HCT116 (cell line): ENCODE measurements around the gene CYP3A7. TPM values are rescaled to one million over a fixed set of nuclear protein-coding genes. Genes with fewer than 3 reads are reported as not detected.
A peak's percentile ranks its signal among the peaks of the same experiment; 100 is the strongest.

Experiments
- ATAC-seq: fragments of 200-7000 bp; cut with Tn5 transposase; 2 replicates; pipeline ENCODE4 v1.9.1; 2020; ENCODE audit warnings: mild to moderate bottlenecking, moderate library complexity
- BruUV-seq: library from RNA; stranded (reverse); fragments of 400-500 nt; replicated peaks from 2 replicates; lab custom pipeline; 2021; lab: Mats Ljungman, UMichigan
- CTCF ChIA-PET: fragments of 300-600 bp; sonication (Branson Sonifier 250); formaldehyde crosslinking; loops from one replicate; lab custom pipeline; 2021; ENCODE audit warnings: antibody characterized with exemption; lab: Charles Lee
- POLR2A ChIA-PET: fragments of 300-600, 350-600 bp; sonication (Branson Sonifier 250); formaldehyde crosslinking; loops from one replicate; lab custom pipeline; 2021; ENCODE audit warnings: antibody characterized with exemption; lab: Charles Lee
- RAD21 ChIA-PET, 2 experiments: fragments of 300-600 bp; sonication (Branson Sonifier 250); formaldehyde crosslinking; loops; one replicate each; lab custom pipeline; 2023; ENCODE audit warnings: low total read pairs in 2 of 2; ENCODE audit not compliant: uncharacterized antibody in 2 of 2, unreplicated experiment in 2 of 2, low non-redundant PET in 1 of 2; lab: Charles Lee
- DNase-seq: peaks from one replicate; pipeline ENCODE4 v3.0.0-alpha.2; 2010; ENCODE audit warnings: low read depth, low spot score
- H2AFZ ChIP-seq: fragments of 200-600 bp; shearing (Covaris generic), sonication (generic); 2 replicates; pipeline ENCODE4 v1.6.1; 2017; ENCODE audit warnings: low read depth, mixed run types, mixed read lengths, antibody characterized with exemption, low read length; ENCODE audit not compliant: poor library complexity, severe bottlenecking
- H3K27ac ChIP-seq: 2 replicates; pipeline ENCODE4 v1.5.1; 2012; ENCODE audit warnings: low read depth, low read length
- H3K27me3 ChIP-seq: fragments of 200-600 bp; sonication (generic); 2 replicates; pipeline ENCODE4 v1.6.1; 2016; ENCODE audit warnings: mixed run types, low read length, mixed read lengths; ENCODE audit not compliant: insufficient read depth
- H3K36me3 ChIP-seq, 2 experiments: fragments of 200-500 bp in 1 of 2; fragments of 200-600 bp in 1 of 2; sonication (Bioruptor generic) in 1 of 2; sonication (generic) in 1 of 2; 2 replicates each; pipeline versions ENCODE4 v1.5.1 to v1.6.1; 2014 to 2016; ENCODE audit warnings: low read length in 2 of 2, inconsistent platforms in 1 of 2, mixed read lengths in 1 of 2, mixed run types in 1 of 2; ENCODE audit not compliant: insufficient read depth in 2 of 2, control insufficient read depth in 1 of 2
- H3K4me1 ChIP-seq, 2 experiments: fragments of 200-600 bp in 1 of 2; sonication (generic) in 1 of 2; 2 replicates each; pipeline versions ENCODE4 v1.5.1 to v1.6.1; 2012 to 2017; ENCODE audit warnings: low read length in 2 of 2, inconsistent platforms in 1 of 2, mild to moderate bottlenecking in 1 of 2, mixed read lengths in 1 of 2, mixed run types in 1 of 2, moderate library complexity in 1 of 2; ENCODE audit not compliant: insufficient read depth in 2 of 2, control insufficient read depth in 1 of 2
- H3K4me2 ChIP-seq: fragments of 200-600 bp; sonication (generic); 2 replicates; pipeline ENCODE4 v1.6.1; 2017; ENCODE audit warnings: mixed run types, low read length, mixed read lengths
- H3K4me3 ChIP-seq, 2 experiments: fragments of 200-600 bp in 1 of 2; sonication (generic) in 1 of 2; replicated peaks in 1 of 2; 2 replicates each; pipeline ENCODE4 v1.5.1; 2011 to 2016; ENCODE audit warnings: low read length in 2 of 2, control low read depth in 1 of 2, low read depth in 1 of 2, mild to moderate bottlenecking in 1 of 2, mixed read lengths in 1 of 2, mixed run types in 1 of 2
- H3K79me2 ChIP-seq: fragments of 200-600 bp; sonication (generic); 2 replicates; pipeline ENCODE4 v1.6.1; 2017; ENCODE audit warnings: mild to moderate bottlenecking, mixed run types, low read length, moderate library complexity, mixed read lengths; ENCODE audit not compliant: insufficient read depth
- H3K9ac ChIP-seq: fragments of 200-600 bp; sonication (generic); 2 replicates; pipeline ENCODE4 v1.6.1; 2016; ENCODE audit warnings: low read length, mixed read lengths
- H3K9me2 ChIP-seq: fragments of 200-600 bp; sonication (generic), shearing (Covaris generic); 2 replicates; pipeline ENCODE4 v1.6.1; 2017; ENCODE audit warnings: mixed run types, mild to moderate bottlenecking, moderate library complexity; ENCODE audit not compliant: insufficient read depth
- H3K9me3 ChIP-seq, 2 experiments: fragments of 200-500 bp in 1 of 2; fragments of 200-600 bp in 1 of 2; sonication (Bioruptor generic) in 1 of 2; sonication (generic) in 1 of 2; 2 replicates each; pipeline ENCODE4 v1.6.1; 2014 to 2017; ENCODE audit warnings: low read length in 2 of 2, mixed read lengths in 2 of 2, inconsistent platforms in 1 of 2, low read depth in 1 of 2, mild to moderate bottlenecking in 1 of 2, mixed run types in 1 of 2, moderate library complexity in 1 of 2; ENCODE audit not compliant: control insufficient read depth in 1 of 2, insufficient read depth in 1 of 2
- H4K20me1 ChIP-seq: fragments of 200-600 bp; sonication (generic), shearing (Covaris generic); 2 replicates; pipeline ENCODE4 v1.6.1; 2017; ENCODE audit warnings: mixed run types, mild to moderate bottlenecking, moderate library complexity; ENCODE audit not compliant: insufficient read depth
- CEBPB ChIP-seq: IDR thresholded peaks from 2 replicates; pipeline ENCODE4 v1.6.1; 2012; ENCODE audit warnings: low read depth
- CTCF ChIP-seq, 3 experiments: fragments of 200-600 bp in 1 of 3; sonication (generic) in 1 of 3; IDR thresholded peaks in 2 of 3; conservative IDR thresholded peaks in 1 of 3; 2 replicates each; pipeline ENCODE4 v1.5.1; 2012 to 2017; ENCODE audit warnings: low read depth in 2 of 3, low read length in 2 of 3, antibody characterized with exemption in 1 of 3, borderline replicate concordance in 1 of 3, control low read depth in 1 of 3, mild to moderate bottlenecking in 1 of 3, mixed read lengths in 1 of 3, mixed run types in 1 of 3, moderate library complexity in 1 of 3; ENCODE audit not compliant: insufficient read depth in 1 of 3
- EGR1 ChIP-seq: IDR thresholded peaks from 2 replicates; pipeline ENCODE4 v1.6.1; 2012; ENCODE audit warnings: low read depth
- EZH2 ChIP-seq: fragments of 200-600 bp; sonication (generic); IDR thresholded peaks from 2 replicates; pipeline ENCODE4 v1.6.1; 2017; ENCODE audit warnings: antibody characterized with exemption, mixed run types
- EZH2phosphoT487 ChIP-seq: fragments of 200-600 bp; IDR thresholded peaks from 2 replicates; pipeline ENCODE4 v1.6.1; 2018; ENCODE audit warnings: antibody characterized with exemption, borderline replicate concordance
- MAX ChIP-seq: IDR thresholded peaks from 2 replicates; pipeline ENCODE4 v1.6.1; 2012
- POLR2AphosphoS5 ChIP-seq: IDR thresholded peaks from 2 replicates; pipeline ENCODE4 v1.6.1; 2011; ENCODE audit warnings: mild to moderate bottlenecking, low read depth, low read length, moderate library complexity
- RAD21 ChIP-seq: IDR thresholded peaks from 2 replicates; pipeline ENCODE4 v1.6.1; 2012; ENCODE audit warnings: low read depth, mild to moderate bottlenecking
- SIN3A ChIP-seq: IDR thresholded peaks from 2 replicates; pipeline ENCODE4 v1.6.1; 2012; ENCODE audit warnings: low read depth
- SRF ChIP-seq: IDR thresholded peaks from 2 replicates; pipeline ENCODE4 v1.6.1; 2012; ENCODE audit warnings: low read depth
- TCF7L2 ChIP-seq: IDR thresholded peaks from 2 replicates; pipeline ENCODE4 v1.7.0; 2011; ENCODE audit warnings: borderline replicate concordance, inconsistent platforms; ENCODE audit not compliant: insufficient read depth, insufficient read length; ENCODE audit errors: extremely low read depth
- ZBTB33 ChIP-seq: IDR thresholded peaks from 2 replicates; pipeline ENCODE4 v1.6.1; 2011; ENCODE audit warnings: mild to moderate bottlenecking, low read length, moderate library complexity; ENCODE audit not compliant: insufficient replicate concordance; ENCODE audit errors: extremely low read depth
- intact Hi-C: fragments of 100-400 bp; cut with micrococcal nuclease; formaldehyde crosslinking; loops from 2 replicates; pipeline ENCODE4 v1.10.0; 2022
- total RNA-seq: library from RNA; stranded (reverse); gene quantifications from one replicate; pipeline ENCODE4 v1.2.1, GENCODE V29; 2021; ENCODE audit not compliant: unreplicated experiment

The CYP3A7 gene
- total RNA-seq, 1 experiment from 2014 or later = not detected

GRCh38 chr7:99707096-99707495 is 27.9 kb downstream of the CYP3A7 start:
- POLR2A ChIA-PET = no interaction called here
- no peaks in the 10 kb centered on the region for H3K27me3 ChIP-seq
- H3K9me2 ChIP-seq = no peaks in the 10 kb centered on the region
- DNase-seq = no peak
- intact Hi-C loops = no loop called here
- no peaks in the 10 kb centered on the region for H3K79me2 ChIP-seq
- RAD21 ChIA-PET = no interaction called here
- H3K36me3 ChIP-seq = no peaks in the 10 kb centered on the region
- H3K4me3 ChIP-seq = no peak overlapping the region
- peaks cover 0 to 5% of the 10 kb centered on the region in 2 experiments; a peak in 1 of 4 replicates for H3K4me1 ChIP-seq
- H3K4me2 ChIP-seq = no peak overlapping the region
- H2AFZ ChIP-seq = no peak overlapping the region
- no peaks in the 10 kb centered on the region for H3K9me3 ChIP-seq
- H3K9ac ChIP-seq = no peak overlapping the region
- no peak for ATAC-seq
- H4K20me1 ChIP-seq = no peaks in the 10 kb centered on the region
- TF ChIP-seq RAD21 = no peak
- TF ChIP-seq SRF = no peak
- no peak for TF ChIP-seq CEBPB
- no peak for TF ChIP-seq POLR2AphosphoS5
- no peak for TF ChIP-seq EZH2phosphoT487
- TF ChIP-seq TCF7L2 = no peak
- TF ChIP-seq EGR1 = no peak
- no peak for TF ChIP-seq SIN3A
- TF ChIP-seq MAX = no peak
- TF ChIP-seq, all 23 proteins: peak for 0
- no TSS peak for BruUV-seq
- no peak overlapping the region for H3K27ac ChIP-seq
- CTCF ChIA-PET = no interaction called here

GRCh38 chr7:99699946-99700345 is 35.0 kb downstream of the CYP3A7 start:
- POLR2A ChIA-PET = no interaction called here
- no peak for DNase-seq
- Histone ChIP-seq H3K9me3 (no peaks in the 10 kb centered on the region), H3K4me2 (peak overlapping the region; percentile 57), H3K79me2 (no peaks in the 10 kb centered on the region), H3K36me3 (no peaks in the 10 kb centered on the region), H3K4me3 (no peak overlapping the region), H3K27ac (no peak overlapping the region), H3K27me3 (no peaks in the 10 kb centered on the region), H3K9me2 (no peaks in the 10 kb centered on the region), H3K9ac (no peak overlapping the region), H3K4me1 (peaks cover 9 to 17% of the 10 kb centered on the region in 2 experiments), H2AFZ (no peak overlapping the region), H4K20me1 (no peaks in the 10 kb centered on the region)
- no peak for TF ChIP-seq SRF
- no peak for TF ChIP-seq TCF7L2
- no peak for TF ChIP-seq MAX
- no peak for TF ChIP-seq EZH2phosphoT487
- no peak for TF ChIP-seq EZH2
- no peak for TF ChIP-seq CTCF (IDR thresholded peaks at IDR 0.05 in 2 of 3, conservative IDR thresholded peaks at IDR 0.05 in 1 of 3; ENCODE audit: borderline replicate concordance in 1 of 3, insufficient read depth in 1 of 3, low read depth in 2 of 3, low read length in 2 of 3)
- no peak for TF ChIP-seq EGR1
- no peak for TF ChIP-seq ZBTB33
- intact Hi-C loops = no loop called here
- CTCF ChIA-PET = no interaction called here
- no peak for ATAC-seq
- BruUV-seq = no TSS peak
- RAD21 ChIA-PET = no interaction called here
